IgD-negative memory B cell (primary cell): ENCODE data around the gene SPECC1. TPM values are rescaled to one million over a fixed set of nuclear protein-coding genes. Genes with fewer than 3 reads are reported as not detected.

Experiments
- H3K27ac Mint-ChIP-seq, 3 donors: one replicate each; pipeline ENCODE4 v1.8.0; 2020 to 2022; ENCODE audit warnings: mild to moderate bottlenecking in 3 of 3, mixed read lengths in 3 of 3, moderate library complexity in 1 of 3
- H3K27me3 Mint-ChIP-seq: one replicate; pipeline ENCODE4 v1.8.0; 2021; ENCODE audit warnings: mixed read lengths
- H3K36me3 Mint-ChIP-seq: one replicate; pipeline ENCODE4 v1.8.0; 2020; ENCODE audit warnings: mild to moderate bottlenecking, mixed read lengths
- H3K4me1 Mint-ChIP-seq, 3 donors: one replicate each; pipeline ENCODE4 v1.8.0; 2020 to 2022; ENCODE audit warnings: mixed read lengths in 3 of 3, mild to moderate bottlenecking in 1 of 3
- H3K4me3 Mint-ChIP-seq, 4 donors: one replicate each; pipeline ENCODE4 v1.8.0; 2020 to 2022; ENCODE audit warnings: mild to moderate bottlenecking in 4 of 4, mixed read lengths in 4 of 4, moderate library complexity in 3 of 4
- H3K9me3 Mint-ChIP-seq, 3 donors: one replicate each; pipeline ENCODE4 v1.8.0; 2020 to 2021; ENCODE audit warnings: mixed read lengths in 3 of 3, mild to moderate bottlenecking in 1 of 3
- polyA plus RNA-seq: library from polyadenylated mRNA; unstranded; fragments of 300-500 nt; fragmentation: Illumina TruSeq; gene quantifications from one replicate; pipeline ENCODE4 v1.2.3, GENCODE V29; 2021

SPECC1 gene
- polyA plus RNA-seq, 1 donor from 2014 or later = 4.1 TPM

DNA sequence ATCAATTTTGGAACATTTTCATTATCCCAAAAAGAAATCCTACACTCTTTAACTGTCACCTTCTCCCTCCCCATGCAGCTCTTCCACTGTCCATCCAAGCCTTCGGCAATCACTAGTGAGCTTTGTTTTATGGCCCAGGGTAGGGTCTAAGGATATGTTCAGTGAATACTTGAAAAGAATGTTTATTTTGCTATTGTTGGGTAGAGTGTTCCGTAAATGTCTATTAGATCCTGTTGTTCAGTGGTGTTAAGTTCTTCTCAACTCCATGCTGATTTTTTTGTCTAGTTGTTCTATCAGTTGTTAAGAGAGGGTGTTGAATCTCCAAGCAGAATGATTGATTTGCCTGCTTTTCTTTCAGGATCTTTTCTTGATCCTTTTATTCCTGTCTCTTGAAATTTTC is 29.9 kb downstream of the SPECC1 start:
- no peaks in the 10 kb centered on the region for H3K4me1 Mint-ChIP-seq
- H3K9me3 Mint-ChIP-seq = no peaks in the 10 kb centered on the region
- peaks cover 5% of the 10 kb centered on the region for H3K27me3 Mint-ChIP-seq
- no peak overlapping the region for H3K4me3 Mint-ChIP-seq
- no peaks in the 10 kb centered on the region for H3K36me3 Mint-ChIP-seq
- H3K27ac Mint-ChIP-seq = no peak overlapping the region

DNA sequence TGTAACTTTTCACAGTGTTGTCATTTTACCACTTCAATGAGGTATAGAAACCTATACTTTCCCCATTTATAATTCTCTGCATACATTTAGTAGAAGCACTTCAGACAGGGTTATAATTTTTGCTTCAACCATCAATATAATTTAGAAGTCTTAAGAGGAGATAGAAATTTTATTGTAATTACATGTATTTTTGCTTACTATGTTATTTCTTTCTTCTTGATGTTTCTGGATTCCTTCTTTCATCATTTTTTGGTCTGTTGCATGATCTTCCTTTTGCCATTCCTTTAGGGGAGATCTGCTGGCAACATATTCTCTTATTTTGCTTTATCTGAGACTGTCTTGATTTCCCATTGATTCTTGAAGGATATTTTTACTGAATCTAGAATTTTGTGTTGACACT is 31.1 kb downstream of the SPECC1 start:
- Mint-ChIP-seq H3K4me3 (no peak overlapping the region), H3K27me3 (peaks cover 5% of the 10 kb centered on the region), H3K36me3 (peaks cover 2% of the 10 kb centered on the region), H3K27ac (no peak overlapping the region), H3K4me1 (no peaks in the 10 kb centered on the region), H3K9me3 (no peaks in the 10 kb centered on the region)

DNA sequence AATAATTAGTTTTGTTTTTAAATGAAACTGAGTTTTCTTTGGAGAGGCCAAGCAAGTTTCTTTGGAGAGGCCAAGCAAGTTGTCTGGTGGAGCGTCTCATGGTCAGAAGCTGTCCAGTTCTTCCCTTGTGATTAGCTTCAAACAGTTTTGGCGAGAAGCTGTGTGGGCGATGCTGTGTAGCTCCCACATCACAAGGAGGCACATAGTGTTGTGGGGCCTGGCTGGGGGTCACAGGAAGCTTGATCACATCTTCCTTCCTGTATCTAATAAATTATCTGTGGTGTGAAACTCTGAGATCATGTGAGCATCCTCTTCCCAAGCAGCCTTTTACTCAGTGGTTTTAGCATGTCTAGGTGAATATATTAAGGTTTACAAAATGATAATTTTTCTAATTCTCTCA is 33.9 kb downstream of the SPECC1 start:
- H3K4me1 Mint-ChIP-seq = no peaks in the 10 kb centered on the region
- no peak overlapping the region for H3K4me3 Mint-ChIP-seq
- peaks cover 5% of the 10 kb centered on the region for H3K27me3 Mint-ChIP-seq
- no peak overlapping the region for H3K27ac Mint-ChIP-seq
- H3K9me3 Mint-ChIP-seq = no peaks in the 10 kb centered on the region
- peaks cover 2% of the 10 kb centered on the region for H3K36me3 Mint-ChIP-seq

DNA sequence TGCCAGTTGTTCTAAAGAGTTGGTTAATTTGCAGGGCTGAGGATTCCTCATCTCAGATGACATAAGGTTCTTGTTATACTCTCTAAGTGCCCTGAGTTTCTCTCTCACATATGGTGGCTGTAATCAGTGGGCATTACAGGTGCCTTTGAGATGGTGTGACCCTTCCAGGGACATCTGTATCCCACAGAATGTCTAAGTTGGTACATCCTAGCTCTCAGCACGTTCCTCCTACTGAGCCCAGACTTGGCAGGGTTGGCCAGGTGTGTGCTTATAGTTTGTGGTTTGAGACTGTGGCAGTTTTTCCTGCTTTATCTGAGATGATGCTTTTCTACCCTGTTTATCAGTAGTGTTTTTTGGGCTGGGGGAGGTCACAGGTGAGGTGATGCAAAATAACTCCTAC is 36.3 kb downstream of the SPECC1 start:
- Mint-ChIP-seq H3K36me3 (peaks cover 2% of the 10 kb centered on the region), H3K9me3 (no peaks in the 10 kb centered on the region), H3K27ac (no peak overlapping the region), H3K4me1 (no peaks in the 10 kb centered on the region), H3K4me3 (no peak overlapping the region), H3K27me3 (peaks cover 5% of the 10 kb centered on the region)

DNA sequence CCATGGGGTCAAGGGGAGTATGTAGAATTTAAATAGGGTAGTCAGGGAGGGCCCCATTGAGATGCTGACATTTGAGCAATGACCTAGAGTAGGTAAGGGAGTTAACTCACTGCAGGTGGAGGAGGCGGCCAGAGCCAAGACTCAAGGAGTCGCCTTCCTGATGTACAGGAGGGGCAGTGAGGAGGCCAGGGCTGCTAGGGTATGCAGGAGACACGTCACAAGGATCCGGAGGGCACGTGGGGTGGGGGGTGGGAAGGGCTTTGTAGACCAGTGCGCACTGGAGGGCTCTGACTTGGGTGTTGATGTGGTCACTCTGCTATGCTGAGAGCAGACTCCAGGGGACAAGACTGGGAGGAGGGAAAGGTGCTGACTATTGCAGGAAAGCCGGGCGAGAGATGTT is 37.5 kb downstream of the SPECC1 start:
- Mint-ChIP-seq H3K4me1 (no peaks in the 10 kb centered on the region), H3K9me3 (no peaks in the 10 kb centered on the region), H3K36me3 (peaks cover 2% of the 10 kb centered on the region), H3K27ac (no peak overlapping the region), H3K4me3 (no peak overlapping the region), H3K27me3 (peaks cover 4% of the 10 kb centered on the region)

DNA sequence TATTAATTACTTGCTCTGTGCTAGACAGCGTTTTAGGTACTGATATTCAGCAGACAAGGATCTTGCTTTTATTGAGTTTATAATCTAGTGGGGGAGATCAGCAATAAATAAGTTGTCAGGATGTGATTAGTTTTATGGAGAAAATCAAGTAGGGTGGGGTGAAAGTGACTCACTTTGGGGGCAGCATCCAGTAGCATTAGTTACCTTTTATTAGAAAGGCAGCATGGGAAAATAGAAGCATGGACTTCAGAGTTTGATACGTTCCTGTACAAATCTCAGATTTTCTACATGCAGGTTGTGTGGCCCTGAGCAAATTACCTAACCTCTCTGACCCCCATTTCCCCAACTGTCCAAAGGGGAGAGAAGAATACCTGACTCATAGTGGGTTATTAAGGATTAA is 42.5 kb downstream of the SPECC1 start:
- no peaks in the 10 kb centered on the region for H3K36me3 Mint-ChIP-seq
- peaks cover 3% of the 10 kb centered on the region for H3K27me3 Mint-ChIP-seq

DNA sequence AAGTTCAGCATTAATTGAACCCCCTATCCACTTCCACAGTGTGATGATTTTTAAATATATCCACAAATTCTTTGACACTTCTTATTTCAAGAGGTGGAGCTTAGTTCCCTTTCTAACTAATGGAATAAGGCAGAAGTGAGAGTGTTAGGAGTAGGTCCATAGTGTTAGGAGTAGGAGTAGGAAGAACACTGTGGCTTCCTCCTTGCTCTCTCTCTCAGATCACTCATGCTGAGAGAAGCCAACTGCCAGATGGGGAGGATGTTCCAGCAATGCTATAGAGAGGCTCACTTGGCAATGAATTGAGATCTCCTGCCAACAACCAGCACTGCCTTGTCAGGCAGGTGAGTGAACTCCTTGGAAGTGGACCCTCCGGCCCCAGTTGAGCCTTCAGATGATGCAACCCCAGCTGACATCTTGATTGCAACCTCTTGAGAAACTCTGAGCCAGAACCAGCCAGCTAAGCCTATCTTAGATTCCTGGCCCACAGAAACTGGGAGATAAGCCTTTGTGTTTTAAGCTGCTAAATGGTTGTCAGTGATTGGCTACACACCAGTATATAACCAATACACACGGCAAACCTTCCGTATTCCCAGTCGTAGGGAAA is 44.3 kb downstream of the SPECC1 start:
- no peaks in the 10 kb centered on the region for H3K36me3 Mint-ChIP-seq
- no peak overlapping the region for H3K4me3 Mint-ChIP-seq
- peaks cover 0 to 8% (median 0%) of the 10 kb centered on the region in 3 donors for H3K9me3 Mint-ChIP-seq
- no peaks in the 10 kb centered on the region for H3K4me1 Mint-ChIP-seq
- H3K27me3 Mint-ChIP-seq = peaks cover 3% of the 10 kb centered on the region
- H3K27ac Mint-ChIP-seq = no peak overlapping the region

More for the DNA sequence above, 42.5 kb downstream of the SPECC1 start:
- Mint-ChIP-seq H3K9me3 (peaks cover 0 to 8% (median 0%) of the 10 kb centered on the region in 3 donors), H3K4me1 (no peaks in the 10 kb centered on the region), H3K4me3 (no peak overlapping the region), H3K27ac (no peak overlapping the region)

DNA sequence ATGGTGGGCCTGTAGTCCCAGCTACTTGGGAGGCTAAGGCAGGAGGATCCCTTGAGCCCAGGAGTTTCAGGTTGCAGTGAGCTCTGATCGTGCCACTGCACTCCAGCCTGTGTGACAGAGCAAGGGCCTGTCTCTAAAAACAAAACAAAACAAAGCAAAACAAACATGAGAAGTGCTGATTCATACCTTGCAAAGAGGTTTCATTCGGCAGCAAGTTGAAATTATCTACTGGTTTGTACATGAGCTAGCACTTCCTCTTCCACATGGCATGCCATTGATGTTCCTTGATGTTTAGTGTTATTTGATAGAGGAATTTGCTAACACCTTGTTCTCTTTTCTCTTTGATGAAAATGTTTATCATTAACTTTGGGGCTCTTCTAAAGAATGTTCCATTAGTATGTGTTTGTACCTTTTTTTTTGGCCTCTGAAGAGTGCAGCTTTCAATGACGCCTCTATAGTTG is 50.6 kb downstream of the SPECC1 start:
- Mint-ChIP-seq H3K9me3 (no peaks in the 10 kb centered on the region), H3K27me3 (peaks cover 1% of the 10 kb centered on the region), H3K27ac (no peak overlapping the region), H3K4me1 (peaks cover 3 to 9% (median 4%) of the 10 kb centered on the region in 3 donors), H3K4me3 (no peak overlapping the region), H3K36me3 (no peaks in the 10 kb centered on the region)

DNA sequence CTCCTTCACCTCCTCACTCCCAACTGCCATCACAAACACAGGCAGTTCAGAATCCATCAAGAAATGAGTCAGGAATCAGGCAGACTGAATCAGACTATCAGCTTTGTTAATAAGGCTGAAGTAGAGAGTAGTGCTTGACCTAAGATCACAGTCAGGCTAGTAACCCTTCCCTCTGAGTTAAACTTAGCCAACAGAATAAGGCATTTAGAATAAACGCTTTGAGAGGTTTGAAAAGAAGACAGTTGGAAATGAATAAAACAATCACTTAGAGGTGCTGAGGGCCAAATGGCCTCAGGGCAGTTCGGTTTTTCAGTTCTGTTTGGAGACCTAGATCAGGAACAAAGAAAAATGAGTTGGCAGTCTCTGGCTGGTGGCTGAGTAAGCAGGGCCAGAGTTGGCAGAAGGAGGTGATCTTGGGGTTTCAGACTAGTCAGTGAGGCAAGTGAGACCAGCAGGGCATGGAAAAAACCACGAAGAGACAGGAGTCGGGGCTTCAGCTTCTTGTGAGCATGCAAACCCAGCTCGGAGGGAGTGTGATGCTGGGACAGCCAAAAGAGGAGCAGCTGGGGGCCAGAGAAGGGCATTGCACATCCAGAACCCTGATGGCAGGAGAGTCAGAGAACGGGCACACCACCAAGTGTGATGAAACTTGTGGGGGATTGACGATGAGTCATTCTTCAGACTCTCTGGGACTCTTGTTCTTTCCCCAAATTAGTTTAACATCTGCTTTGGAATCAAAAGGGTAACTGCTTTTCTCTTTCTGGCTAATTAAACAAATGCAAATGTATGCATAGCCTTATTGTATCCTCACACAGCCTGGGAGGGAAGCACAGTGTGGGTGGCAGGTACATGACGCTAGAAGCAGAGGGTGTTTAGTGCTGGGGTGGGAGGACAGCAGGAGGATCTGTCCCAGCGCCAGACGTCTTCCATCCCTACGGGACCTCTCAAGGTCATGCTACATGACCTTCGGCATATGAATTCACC is 54.8 kb downstream of the SPECC1 start:
- peaks cover 1% of the 10 kb centered on the region for H3K27me3 Mint-ChIP-seq
- no peaks in the 10 kb centered on the region for H3K9me3 Mint-ChIP-seq
- H3K36me3 Mint-ChIP-seq = no peaks in the 10 kb centered on the region
- peak overlapping the region in 1 of 4 donors; percentile 58 for H3K4me3 Mint-ChIP-seq
- no peak overlapping the region for H3K27ac Mint-ChIP-seq
- H3K4me1 Mint-ChIP-seq = peaks cover 3 to 10% (median 4%) of the 10 kb centered on the region in 3 donors

DNA sequence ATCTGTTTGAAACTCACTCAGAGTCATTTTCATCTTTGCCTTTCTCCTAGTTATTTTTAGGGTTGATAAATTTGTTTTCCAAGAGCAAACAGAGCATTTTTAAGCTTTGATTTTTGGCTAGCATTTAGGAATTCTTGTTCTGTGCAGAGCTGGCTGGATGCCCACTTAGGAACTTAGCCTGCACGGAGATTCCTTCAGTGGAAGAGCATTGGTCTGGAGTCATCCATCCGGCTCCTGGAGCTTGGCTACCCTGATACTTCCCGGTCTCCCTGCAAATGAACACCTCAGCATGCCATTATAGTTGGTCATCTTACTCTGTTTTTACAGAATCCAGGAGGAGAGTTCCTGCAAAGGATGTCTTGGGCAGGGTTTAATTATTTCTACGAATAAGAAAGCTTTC is 57.1 kb downstream of the SPECC1 start:
- peaks cover 3 to 10% (median 4%) of the 10 kb centered on the region in 3 donors for H3K4me1 Mint-ChIP-seq
- H3K36me3 Mint-ChIP-seq = peaks cover 1% of the 10 kb centered on the region
- no peak overlapping the region for H3K27ac Mint-ChIP-seq
- no peaks in the 10 kb centered on the region for H3K9me3 Mint-ChIP-seq
- peaks cover 1% of the 10 kb centered on the region for H3K27me3 Mint-ChIP-seq
- H3K4me3 Mint-ChIP-seq = no peak overlapping the region

DNA sequence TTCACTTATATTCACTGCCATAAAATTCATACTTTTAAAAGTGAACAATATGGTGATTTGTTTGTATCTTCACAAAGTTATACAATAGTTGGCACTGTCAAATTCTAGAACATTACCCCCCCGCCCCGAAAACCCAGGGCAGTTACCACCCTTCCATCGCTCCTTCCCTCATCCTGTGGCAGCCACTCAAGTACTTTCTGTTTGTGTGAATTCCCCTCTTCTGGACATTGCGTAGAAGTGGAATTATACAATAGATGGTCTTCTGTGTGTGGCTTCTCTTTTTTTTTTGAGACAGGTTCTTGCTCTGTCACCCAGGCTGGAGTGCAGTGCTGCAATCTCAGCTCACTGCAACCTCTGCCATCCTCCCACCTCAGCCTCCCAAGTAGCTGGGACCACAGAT is 58.6 kb downstream of the SPECC1 start:
- Mint-ChIP-seq H3K4me1 (peaks cover 3 to 10% (median 4%) of the 10 kb centered on the region in 3 donors), H3K27ac (no peak overlapping the region), H3K4me3 (no peak overlapping the region), H3K36me3 (peaks cover 1% of the 10 kb centered on the region), H3K9me3 (no peaks in the 10 kb centered on the region), H3K27me3 (peaks cover 1% of the 10 kb centered on the region)

DNA sequence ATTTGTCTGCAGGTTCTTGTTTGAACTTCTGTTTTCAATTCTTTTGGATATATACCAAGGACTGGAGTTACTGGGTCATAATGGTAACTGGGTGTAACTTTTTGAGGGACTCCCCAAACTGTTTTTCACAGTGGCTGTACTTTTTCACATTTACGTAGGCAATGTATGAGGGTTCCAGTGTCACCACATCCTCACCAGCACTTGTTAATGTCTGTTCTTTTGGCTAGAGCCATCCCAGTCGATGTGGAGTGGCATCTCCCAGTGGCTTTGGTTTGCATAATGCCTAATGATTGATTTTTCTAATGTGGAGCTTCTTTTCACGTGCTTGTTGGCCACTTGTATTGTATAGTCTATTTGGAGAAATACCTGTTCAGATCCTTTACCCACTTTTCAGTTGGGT is 59.3 kb downstream of the SPECC1 start:
- Mint-ChIP-seq H3K27ac (no peak overlapping the region), H3K4me3 (no peak overlapping the region), H3K36me3 (peaks cover 1% of the 10 kb centered on the region), H3K4me1 (peaks cover 7 to 14% (median 9%) of the 10 kb centered on the region in 3 donors), H3K9me3 (no peaks in the 10 kb centered on the region), H3K27me3 (peaks cover 6% of the 10 kb centered on the region)

DNA sequence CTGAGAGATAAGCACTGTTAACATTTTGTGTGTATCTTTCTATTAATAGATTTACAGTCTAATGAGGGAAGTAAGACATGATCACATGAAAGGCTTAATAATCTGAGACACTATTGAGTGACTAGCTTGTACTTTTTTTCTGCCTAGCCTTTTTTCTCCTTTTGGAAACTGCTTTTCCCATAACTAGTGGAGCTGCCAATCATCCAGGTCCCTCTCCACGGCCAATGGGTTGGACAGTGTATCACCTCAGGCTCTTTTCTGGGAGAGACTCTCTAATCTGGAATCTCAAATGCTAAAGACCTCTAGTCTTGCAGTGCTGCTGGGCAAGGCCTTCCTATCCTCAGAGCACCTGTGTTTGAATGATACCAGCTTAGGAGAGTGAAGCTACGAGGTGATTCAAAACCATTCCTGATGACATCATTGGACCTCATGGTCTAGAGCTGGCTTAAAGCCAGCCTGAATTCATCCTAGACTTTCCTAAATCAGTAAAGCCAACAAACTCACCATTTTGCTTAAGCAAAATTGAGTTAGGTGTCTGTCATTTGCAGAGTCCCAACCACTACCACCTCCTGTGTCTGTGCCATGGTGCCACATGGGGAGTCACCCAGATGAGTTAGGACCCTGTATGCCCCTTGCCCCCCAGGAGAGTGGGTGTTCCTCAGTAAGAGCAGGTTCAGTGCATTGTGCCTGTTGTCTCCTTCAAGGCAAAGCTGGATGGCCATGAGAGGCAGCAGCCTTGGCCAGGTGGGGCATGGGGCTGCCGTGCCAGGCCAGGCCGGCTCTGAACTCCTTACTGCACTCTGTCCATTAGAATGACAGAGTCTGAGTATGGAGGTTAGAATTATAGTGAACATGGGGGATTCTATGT is 62.9 kb downstream of the SPECC1 start:
- Mint-ChIP-seq H3K27ac (no peak overlapping the region), H3K27me3 (peaks cover 7% of the 10 kb centered on the region), H3K4me1 (peaks cover 8 to 18% (median 11%) of the 10 kb centered on the region in 3 donors)

DNA sequence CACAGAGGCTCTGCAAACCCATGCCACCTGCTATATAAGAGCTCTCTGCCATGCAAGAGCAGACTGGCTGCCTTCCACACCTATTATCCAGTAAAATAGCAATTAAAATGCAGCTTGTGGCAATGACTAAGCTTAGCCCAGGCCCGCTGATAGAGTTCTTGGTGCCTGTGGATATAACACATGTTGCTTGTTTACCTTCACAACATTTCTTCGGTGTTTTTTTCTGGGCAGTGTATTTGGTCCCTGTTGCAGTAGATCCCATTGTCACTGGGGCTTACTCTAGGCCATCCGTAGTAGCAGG is 63.5 kb downstream of the SPECC1 start:
- H3K4me1 Mint-ChIP-seq = peaks cover 8 to 18% (median 11%) of the 10 kb centered on the region in 3 donors
- H3K27ac Mint-ChIP-seq = no peak overlapping the region
- H3K4me3 Mint-ChIP-seq = no peak overlapping the region
- H3K27me3 Mint-ChIP-seq = peaks cover 7% of the 10 kb centered on the region
- H3K36me3 Mint-ChIP-seq = peaks cover 1% of the 10 kb centered on the region
- no peaks in the 10 kb centered on the region for H3K9me3 Mint-ChIP-seq

More for the DNA sequence above, 62.9 kb downstream of the SPECC1 start:
- Mint-ChIP-seq H3K4me3 (no peak overlapping the region), H3K9me3 (no peaks in the 10 kb centered on the region), H3K36me3 (peaks cover 1% of the 10 kb centered on the region)
